ENCODE results near the gene TNIK.

Gene TNIK

DNA sequence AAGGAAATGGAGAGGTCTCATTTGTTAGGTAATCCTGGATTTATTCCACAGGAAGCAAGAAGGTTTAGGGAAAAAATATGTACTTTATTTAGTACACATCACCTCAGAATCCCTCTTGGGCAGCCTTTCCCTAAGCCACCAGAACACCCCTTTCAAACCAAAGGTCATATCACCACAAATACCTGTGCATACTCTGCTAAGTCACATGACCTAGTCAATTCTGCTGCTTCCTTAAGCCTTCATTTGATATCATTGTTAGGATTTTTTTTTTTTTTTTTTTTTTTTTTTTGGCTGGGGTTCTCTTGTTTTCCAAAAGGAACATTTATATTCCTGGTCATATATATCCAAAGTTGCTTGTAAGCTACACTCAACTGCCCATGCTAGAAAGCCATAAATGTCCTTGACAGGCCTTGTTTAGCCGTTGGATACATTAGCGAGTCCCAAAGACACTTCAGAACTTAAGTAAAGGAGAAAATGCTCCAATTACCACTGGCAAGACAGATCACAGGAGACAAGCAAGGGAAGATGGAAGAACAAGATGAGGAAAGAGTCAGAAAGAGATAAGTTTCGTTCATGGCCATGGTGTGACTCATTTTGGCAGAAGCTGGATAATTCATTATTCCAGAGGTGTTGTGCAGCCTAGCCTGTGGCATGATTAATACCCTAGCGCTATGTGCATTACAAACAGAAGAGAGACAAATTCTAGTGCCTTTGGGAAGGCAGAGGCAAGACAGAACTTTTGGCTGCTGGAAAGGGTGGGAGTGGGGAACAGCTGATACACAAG, 278.1 kb downstream of the TNIK start:
- DNase-seq, result no peak

DNA sequence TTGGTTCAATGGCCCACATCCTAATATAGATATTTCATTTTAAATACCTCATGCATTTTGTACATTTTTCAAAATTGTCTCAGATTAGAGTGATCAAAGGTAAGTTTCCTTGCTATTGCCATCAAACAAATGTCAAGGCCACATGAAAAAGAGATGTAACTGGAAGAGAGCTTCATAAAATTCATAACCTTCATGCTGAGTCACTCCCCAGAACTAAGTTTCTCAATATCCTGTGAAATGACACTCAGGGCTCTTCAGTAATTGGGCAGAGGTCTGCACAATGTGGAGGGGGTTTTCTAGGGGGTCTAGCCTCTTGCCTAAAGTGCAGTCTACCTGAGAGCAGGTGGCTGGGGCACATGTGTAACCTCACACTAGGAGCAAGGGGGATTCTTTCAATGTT, 281.5 kb downstream of the TNIK start:
- DNase-seq, result no peak

DNA sequence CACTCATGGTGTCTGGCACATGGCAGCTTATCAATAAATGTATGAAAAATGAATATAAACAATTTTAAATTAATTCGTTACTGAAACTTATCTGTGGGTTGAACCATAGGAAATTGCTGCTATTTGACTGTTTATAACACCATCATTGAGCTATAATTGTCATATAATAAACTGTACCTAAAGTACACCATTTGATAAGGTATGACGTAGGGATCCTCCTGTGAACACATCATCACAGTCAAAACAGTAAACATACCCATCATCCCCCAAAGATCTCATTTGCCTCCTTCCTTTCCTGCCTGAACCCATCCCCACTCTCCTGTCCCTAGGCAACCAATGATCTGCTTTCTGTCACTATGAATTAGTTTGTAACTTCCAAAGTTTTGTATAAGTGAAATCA, 282.7 kb downstream of the TNIK start:
- DNase-seq, result no peak

DNA sequence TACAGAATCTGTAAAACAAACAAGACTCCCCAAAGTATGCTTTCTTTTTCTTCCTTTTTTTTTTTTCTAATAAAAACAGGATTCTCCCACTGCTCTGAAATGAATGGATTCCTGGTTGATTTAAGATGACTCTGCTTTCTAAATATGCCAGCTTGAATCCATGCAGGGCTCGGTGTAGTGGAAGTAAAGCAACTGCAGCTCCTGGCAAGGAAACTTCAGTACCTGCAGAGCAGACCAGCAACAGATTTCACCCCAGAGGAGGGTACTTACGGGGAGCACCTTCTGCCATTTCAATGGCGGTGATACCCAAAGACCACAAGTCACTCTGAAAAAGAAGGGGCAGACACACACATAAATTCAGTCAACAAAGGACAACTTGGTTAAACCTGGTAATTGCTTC, 283.1 kb downstream of the TNIK start:
- no peak for DNase-seq

DNA sequence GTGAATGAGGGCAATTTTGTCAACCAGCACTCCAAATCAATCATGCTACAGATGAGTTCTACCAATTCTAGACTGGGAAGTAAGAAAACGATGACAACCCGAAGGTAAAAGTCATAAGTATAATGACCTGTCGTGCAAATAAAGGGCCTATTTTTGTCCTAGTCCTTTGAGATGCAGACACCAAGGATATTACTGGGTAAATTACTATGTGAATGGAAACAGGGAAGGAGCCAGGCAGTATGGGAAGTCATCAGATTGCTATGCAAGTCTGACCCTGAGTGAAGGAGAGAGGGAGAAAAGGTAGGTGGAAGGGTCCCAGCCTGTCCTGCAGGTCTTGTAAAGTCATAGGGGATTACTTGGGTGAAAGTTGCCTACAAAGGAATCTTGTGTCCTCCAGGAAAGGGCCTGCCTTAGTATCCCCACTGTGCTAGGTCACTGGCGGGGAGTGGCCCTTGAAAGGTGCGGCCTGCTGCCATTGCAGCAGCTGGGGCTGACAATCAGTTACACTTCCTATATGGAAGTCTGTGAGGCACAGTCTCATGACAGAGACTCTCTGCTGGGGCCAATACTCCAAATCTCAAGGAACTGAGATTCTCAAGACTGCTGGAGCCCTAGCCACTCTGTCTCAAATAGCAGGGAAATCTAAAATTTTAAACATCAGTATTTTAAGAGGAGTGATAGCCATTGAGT, 283.8 kb downstream of the TNIK start:
- no peak for DNase-seq

DNA sequence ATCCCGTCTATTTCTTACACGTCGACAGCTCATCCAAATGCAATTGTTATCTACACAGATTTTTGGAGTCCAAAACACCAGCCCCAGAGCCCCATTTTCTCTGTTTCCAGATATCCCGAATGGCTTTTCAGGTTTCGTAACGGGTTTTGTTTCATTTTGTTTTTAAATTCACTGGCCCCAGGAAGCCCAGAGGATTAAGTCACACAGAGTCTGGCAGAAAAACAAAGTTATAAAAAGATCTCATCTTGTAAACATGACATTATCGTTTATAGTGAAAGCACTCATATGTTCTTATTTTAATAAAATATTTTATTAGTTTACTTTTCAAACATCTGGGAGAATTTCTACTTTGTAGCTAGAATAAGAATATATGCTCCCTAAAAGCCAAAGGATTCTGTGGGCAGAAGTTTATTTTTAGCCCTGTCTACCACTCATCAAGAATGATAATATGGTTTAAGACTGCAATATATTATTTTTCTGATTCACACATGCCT, 284.4 kb downstream of the TNIK start:
- DNase-seq, result no peak

DNA sequence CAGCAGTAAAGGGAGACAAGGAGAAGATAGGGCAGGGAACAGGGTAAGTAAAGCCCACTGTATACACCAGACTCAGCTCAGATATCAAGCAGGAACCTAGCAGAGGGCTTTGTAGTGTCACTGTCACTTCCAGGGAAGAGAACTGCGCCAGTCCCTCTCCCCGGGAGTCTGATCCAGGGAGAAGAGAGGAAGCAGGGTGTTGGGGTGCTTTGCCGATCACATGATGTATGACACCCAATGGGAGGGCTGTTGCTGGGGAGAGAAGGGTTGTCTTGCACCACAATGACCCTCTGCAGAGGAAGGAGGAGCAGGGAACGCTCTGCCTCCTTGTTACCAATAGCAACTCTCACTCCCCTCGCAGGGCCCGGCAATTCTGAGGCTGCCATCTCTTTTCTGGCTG, 286.5 kb downstream of the TNIK start:
- DNase-seq, result no peak

DNA sequence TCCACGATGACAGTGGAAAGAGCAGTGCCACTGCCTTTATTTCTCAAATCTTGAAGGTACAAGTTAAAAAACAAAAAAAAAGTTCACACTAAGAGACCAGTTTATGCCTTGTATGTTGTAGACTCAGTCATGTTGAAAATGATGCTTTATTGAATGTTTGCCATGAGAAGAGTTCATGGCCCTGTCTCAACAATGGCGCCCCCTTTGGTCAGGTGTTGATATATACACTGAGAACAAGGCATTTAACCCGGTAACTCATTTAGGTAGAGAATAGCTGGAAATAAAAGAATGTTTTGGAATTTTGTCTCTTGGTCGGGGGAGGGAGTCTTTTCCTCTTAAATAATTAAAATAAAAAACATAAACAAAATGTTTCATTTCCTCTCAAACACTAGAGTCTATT, 288.1 kb downstream of the TNIK start:
- no peak for DNase-seq

DNA sequence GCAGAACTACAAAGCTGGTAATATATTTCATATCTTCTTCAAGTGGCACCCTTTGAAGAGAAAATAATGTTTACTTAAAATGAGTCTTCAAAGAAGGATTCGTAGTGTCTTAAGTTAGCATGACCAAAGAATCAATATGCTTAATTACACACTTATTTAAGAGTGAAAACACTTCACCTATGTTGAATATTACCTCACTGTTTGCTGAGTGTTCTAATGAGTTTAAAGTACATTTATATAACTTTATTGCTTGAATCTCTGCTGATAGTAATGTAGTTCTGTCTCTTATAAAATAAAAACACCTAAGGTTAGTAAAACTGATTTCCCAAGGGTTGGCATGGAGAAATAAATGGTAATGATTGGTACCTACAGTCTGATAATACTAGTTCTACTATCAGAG, 290.3 kb downstream of the TNIK start:
- no peak for DNase-seq

DNA sequence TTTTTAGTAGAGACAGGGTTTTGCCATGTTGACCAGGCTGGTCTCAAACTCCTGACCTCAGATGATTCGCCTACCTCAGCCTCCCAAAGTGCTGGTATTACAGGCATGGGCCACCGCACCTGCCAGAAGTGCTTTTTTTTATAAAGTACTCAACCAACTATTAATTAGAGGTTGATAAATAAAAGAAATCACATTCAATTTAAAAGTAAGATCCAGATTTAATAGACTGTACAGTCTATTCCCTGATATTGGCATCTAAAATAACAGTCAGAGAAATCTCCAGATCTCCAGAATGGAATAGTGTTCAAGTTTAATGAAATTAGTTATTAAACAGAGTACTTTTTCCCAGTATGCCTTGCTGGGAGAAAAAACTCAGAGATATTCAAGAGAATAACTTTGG, 290.8 kb downstream of the TNIK start:
- no peak for DNase-seq

DNA sequence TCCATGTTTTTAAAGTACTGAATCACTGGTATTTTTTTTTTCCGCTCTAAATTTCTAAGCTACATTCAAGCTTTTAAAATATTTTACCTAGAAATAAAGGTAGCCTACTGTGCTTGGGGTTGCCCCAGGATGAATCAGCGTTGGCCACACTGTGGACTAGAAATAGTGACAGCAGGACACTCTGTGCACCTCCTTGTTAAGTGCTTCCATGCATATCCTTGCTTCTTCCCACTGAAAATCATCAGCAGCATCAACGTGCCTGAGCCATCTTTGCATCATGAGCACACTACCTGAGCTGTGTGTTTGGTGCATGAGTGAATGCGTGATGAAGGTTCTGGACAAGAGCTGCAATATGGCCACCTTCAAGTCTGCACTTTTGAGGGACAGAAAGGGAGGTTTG, 291.7 kb downstream of the TNIK start:
- DNase-seq, result no peak

DNA sequence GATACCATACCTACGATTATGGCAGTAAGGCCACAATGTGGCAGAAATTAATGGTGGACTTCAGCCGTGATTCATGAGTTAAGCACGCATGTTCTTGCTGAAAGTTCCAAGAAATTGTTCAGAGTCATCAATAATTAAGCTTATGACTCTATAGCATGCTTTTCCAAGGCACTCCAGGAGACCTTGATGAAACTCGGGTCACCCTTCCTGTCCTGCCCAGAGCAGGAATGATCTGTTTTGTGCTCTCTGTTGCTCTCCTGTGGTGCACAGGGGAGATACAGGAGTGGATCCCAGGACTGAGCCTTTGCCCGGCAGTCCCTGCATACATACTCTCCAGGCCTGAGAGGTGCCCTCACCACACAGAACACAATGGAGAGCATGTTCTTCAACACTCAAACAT, 292.1 kb downstream of the TNIK start:
- no peak for DNase-seq

DNA sequence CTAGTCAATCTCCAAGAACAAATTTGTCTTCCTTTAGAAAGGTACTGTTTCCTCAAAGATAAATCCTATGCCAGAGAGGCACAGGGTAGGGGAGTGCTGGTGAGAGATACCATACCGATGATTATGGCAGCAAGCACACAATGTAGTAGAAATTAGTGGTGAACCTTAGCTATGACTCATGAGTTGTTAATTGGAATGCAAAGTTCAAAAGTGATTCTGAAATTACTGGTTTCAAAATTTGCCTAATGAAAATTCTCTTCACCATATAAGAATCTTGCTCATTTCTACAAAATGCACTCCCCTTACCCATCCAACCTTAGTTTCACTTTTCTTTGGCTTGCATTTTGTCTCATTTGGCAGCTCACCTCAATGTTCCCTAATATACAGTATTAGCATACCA, 294.2 kb downstream of the TNIK start:
- DNase-seq, result no peak

DNA sequence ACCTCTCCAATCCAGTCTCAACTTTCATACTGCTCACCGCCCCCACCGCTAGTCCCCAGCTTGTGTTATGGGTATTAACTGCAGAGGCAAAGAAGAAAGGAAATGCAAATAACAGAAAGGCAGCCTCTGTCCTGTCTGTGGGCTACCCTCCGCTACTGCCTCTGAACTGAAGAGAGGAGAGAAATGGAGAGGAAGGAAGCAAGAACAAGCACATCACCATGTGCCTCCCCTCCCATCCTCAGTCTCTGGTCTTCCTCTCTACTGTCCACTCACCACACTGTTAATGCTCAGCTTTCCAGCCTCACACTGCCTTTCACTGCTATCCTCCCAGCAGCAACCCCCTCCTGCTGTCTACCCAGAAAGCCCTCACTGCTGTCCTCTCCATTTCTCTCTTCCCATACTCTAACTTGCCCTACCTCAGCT, 294.7 kb downstream of the TNIK start:
- DNase-seq, result no peak

DNA sequence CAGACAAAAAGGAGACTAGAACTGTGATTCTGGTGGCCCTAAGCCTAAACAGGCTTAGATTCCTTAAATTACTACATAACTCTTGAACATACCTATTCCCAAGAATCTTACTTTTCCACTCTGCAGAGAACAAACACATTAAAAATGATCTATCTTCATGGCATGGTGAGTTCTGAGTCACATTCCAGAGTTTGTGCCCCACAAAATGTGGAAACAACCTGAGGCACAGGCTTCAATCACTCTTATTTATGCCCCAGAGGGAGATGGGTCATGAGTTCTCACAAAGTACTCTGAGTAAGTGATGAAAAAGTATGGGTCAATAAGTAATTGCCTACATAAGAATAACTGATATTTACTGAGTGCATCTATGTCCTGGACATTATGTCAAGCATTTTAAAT, 296.1 kb downstream of the TNIK start:
- no peak for DNase-seq

DNA sequence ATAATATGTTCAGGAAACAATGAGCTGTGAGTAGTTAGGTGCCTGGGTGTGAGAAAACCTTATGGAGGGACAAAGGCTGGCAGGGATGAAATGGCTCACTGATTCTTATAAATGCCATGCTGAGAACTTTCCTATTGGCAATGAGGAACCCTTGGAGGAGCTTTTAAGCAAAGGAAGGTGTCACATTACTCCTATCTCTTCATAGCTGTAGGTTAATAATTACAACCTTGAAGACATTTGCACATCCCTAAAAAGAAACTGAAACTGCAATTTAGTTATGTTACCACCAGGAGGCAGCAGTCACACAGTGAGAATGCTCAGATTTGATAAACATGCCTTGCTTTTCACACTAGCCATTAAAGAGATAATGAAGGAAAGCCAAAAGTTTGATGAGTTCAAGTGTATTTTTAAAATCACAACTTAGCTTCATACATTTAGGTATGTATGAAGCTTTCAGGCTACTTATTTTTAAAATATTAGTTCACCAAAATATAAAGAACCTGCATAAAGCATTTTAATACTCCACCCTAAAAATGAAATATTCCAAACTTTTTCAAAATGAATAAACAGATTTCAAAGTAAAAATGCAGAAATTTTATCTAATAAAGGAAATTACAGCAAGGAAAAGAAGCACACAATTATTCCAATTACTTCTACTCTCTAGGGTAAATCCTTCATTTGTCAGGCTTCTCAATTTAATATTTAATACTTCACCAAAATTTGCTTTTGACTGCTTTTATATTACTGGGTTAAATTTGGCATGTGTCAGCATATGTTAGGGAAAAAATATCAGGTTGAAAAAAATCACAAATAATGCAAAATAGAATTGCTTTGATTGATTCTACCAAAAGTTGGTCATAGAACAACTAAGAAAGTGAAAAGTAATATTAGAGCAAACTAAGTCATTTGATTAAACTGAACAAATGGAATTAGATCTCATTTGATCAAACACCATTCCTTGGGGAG, 296.8 kb downstream of the TNIK start:
- no peak for DNase-seq

DNA sequence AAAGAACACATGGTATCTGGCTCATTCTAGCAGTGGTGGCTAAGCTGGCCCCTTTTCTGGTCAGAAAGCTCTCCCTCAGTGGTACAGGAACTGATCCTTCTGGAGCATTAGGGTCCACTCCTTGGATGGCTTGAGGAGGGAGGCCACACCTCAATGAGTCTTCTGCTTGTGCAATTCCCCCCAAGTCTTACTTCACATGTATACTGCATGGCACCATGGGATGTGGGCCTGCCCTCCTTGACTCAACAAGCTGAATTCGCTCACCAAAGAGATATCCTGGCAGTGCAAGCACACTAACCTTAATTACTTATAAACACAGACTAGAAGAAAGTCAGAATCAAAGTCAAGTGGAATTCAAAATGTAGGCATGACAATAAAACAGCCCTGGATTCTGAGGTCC, 299.9 kb downstream of the TNIK start:
- DNase-seq, result no peak

DNA sequence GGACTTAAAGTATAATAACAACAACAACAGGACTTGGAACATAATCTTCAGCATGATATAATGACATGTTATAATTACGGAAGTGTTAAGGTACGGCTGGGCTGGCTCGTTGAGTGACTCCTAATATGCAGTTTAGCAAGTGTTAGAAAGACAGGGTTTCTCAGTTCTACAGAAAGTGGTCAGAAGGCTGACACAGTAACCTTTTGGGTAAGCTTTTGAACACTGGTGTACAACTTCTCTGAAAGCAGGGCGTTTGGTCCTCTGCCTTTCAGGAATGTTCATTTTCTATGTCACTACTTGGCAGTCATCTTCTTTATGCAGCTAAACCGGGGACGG, 300.4 kb downstream of the TNIK start:
- DNase-seq, result no peak

DNA sequence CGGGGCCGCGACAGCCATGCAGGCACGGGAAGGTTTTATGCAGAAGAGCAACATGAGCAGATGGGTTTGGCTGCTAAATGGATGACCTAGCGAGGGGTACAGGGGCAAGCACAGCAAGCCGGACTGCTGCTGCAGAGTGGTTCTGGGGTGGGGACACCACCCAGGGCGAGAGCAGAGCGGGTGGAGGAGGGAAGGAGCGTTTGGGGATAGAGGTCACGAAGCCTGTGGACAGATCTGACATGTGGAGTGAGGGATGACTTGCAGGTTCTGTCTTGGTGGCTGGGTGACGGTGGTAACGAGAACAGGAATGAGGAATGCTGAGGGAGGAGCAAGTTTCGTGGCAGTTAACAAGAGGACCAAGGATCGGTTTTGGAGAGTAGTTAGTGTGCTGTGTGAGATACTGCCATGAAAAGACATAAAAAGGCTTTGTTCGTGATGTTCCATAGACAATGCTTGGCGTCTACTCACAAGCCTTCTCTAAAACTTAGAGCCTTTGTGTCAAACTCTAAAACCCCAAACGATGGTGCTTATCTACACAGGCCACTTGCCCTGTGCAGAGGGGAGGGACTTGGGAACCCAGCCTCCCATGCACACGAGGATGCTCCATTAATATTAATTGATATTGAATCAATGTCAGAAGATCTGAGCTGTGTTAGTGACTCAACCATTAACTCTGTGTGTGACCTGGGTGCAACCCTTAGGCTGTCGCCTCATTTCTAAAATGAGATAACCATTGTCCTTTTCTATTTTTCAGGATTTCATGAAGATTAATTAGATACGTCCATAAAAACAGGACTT, 301.0 kb downstream of the TNIK start:
- DNase-seq, result no peak

DNA sequence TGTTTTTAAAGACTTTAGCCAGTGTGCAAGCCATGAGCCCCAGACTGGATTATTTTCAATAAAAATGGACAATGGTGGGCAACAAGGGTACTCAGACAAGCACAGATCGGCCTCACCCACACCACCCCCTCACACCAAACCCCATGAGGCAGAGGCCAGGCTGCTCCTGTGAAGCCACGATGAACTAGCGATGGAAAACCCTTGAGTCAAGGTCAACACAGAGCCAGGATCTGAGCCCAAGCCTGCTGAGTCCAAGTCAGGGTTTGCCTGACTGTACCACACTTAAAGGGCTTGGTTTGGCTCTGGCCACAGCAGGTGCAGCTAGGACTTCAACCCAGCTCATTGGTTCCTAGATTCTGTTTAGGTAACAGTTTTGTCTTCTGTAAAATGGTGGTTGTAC, 302.2 kb downstream of the TNIK start:
- DNase-seq, result no peak

DNA sequence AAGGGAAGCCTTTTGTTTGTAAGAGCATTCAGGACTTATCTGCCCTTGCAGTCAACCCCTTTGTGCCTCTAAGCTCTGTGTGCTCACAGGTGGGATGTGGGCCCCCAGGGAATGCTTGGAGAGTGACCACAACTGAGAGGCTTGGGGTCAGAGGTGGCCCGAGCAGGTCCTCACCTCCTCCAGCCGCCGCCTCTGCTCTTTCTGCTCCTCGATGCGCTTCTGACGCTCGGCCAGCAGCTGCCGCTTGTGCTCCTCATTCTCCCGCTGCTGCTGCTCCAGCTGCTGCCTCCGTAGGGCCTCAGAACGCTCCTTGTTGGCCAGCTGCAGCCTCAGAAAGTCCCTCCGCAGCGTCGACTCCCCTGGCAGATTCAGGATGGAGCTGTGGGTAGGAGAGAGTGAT, 302.9 kb downstream of the TNIK start:
- DNase-seq, result no peak

DNA sequence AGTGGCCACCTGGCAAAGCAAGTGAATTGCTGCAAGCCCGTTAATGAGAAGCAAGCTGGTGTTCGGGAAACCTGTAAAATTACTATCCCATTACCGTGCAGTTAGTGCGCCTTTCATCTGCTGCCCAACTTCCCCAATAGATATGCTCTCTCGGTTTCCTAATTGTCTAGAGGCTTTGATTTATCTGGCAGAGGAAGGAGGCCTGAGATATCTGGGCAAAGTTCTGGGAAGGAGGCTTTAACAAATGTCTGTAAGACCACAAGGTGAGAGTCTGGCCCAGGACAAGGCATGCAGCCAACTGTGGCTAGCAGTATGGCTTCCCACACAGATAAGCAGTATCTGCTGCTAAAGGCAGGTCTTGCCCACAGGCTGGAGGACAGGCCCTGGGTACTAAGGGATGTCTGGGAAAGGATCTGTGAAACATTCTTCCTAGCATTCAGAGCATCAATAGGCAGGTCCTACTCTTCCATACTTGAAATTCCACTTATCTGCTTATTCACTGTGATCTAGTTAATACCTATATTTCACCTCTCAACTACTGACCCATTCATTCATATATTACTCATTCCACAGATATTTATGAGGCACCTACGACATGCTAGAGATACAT, 303.7 kb downstream of the TNIK start:
- DNase-seq, result no peak

Measured in NCI-H748 treated with DMSO at 0.1 percent for 48 hours (cell line).